HepG2 (cell line): ENCODE data around the gene MYLK2.

Source experiments
- CAMTA2 ChIP-seq: sonication (generic); formaldehyde crosslinking; IDR thresholded peaks from 2 replicates; pipeline ENCODE4 v1.4.0; 2020; ENCODE audit warnings: mild to moderate bottlenecking, missing genetic modification reagents, borderline replicate concordance
- CTCF ChIP-seq: sonication (generic); formaldehyde crosslinking; IDR thresholded peaks from 2 replicates; pipeline ENCODE4 v1.5.0; 2020; ENCODE audit warnings: mild to moderate bottlenecking, missing genetic modification reagents, moderate library complexity
- ETV6 ChIP-seq: sonication (generic); formaldehyde crosslinking; conservative IDR thresholded peaks from 2 replicates; pipeline ENCODE4 v1.4.0; 2020; ENCODE audit warnings: missing genetic modification reagents
- EZH2 ChIP-seq: conservative IDR thresholded peaks from 2 replicates; pipeline ENCODE4 v1.6.1; 2012; ENCODE audit warnings: mild to moderate bottlenecking, low read depth, low read length, moderate library complexity
- HOXA7 ChIP-seq: sonication (generic); formaldehyde crosslinking; IDR thresholded peaks from 2 replicates; pipeline ENCODE4 v1.8.1; 2022; ENCODE audit warnings: mild to moderate bottlenecking, missing genetic modification reagents, moderate library complexity
- KLF9 ChIP-seq: IDR thresholded peaks from 2 replicates; pipeline ENCODE4 v1.6.1; 2016; ENCODE audit warnings: low read depth
- RBM22 ChIP-seq: fragments of 200-400 bp; formaldehyde crosslinking; optimal IDR thresholded peaks from 2 replicates; pipeline ENCODE3; 2017; ENCODE audit warnings: mild to moderate bottlenecking, low read length, moderate library complexity
- ZBTB21 ChIP-seq: sonication (generic); formaldehyde crosslinking; IDR thresholded peaks from 2 replicates; pipeline ENCODE4 v1.4.0; 2020; ENCODE audit warnings: missing genetic modification reagents
- ZMYM4 ChIP-seq: sonication (generic); formaldehyde crosslinking; IDR thresholded peaks from 2 replicates; pipeline ENCODE4 v1.8.1; 2023; ENCODE audit warnings: mild to moderate bottlenecking, missing genetic modification reagents
- ZNF616 ChIP-seq: sonication (generic); formaldehyde crosslinking; IDR thresholded peaks from 2 replicates; pipeline ENCODE4 v1.5.0; 2020; ENCODE audit warnings: low read depth, mild to moderate bottlenecking, missing genetic modification reagents
- ZNF704 ChIP-seq: sonication (generic); formaldehyde crosslinking; IDR thresholded peaks from 2 replicates; pipeline ENCODE4 v1.8.1; 2023; ENCODE audit warnings: mild to moderate bottlenecking, inconsistent platforms, moderate library complexity, missing genetic modification reagents, borderline replicate concordance

- no peak for TF ChIP-seq ZBTB21
- TF ChIP-seq CAMTA2 = no peak; the same call in 1 of the 2 replicates
- TF ChIP-seq CTCF (CRISPR knock-in tag) = no peak
- TF ChIP-seq HOXA7 (CRISPR knock-in tag) = no peak
- TF ChIP-seq RBM22 = no peak
- no peak for TF ChIP-seq ZMYM4
- no peak for TF ChIP-seq ETV6 (CRISPR knock-in tag)
- no peak for TF ChIP-seq ZNF704 (CRISPR knock-in tag)
- no peak for TF ChIP-seq EZH2
- no peak for TF ChIP-seq ZNF616 (CRISPR knock-in tag)
- no peak for TF ChIP-seq KLF9 (CRISPR knock-in tag)
These were observed 16.4 kb downstream of the MYLK2 start for GRCh38 chr20:31835554-31835953.
